K562 (cell line): Measurements from ENCODE around the gene PPP1R13L. TPM values are rescaled to one million over a fixed set of nuclear protein-coding genes. Genes with fewer than 3 reads are reported as not detected.

Experiments
- ATAC-seq: fragments of 200-7000 bp; cut with Tn5 transposase; 3 replicates; pipeline ENCODE4 v1.9.1; 2020; ENCODE audit warnings: moderate library complexity
- BruUV-seq: library from RNA; stranded (reverse); fragments of 400-500 nt; replicated peaks from 2 replicates; lab custom pipeline; 2021; lab: Mats Ljungman, UMichigan
- CTCF ChIA-PET: fragments of 300-600 bp; formaldehyde crosslinking; extraction: SDS; loops from one replicate; lab custom pipeline; 2021; ENCODE audit warnings: low intra/inter-chr PET ratio; lab: Yijun Ruan, JAX
- POLR2A ChIA-PET: fragments of 300-600, 350-650 bp; sonication (Branson Sonifier 250); formaldehyde crosslinking; extraction: SDS; loops from one replicate; lab custom pipeline; 2021; ENCODE audit warnings: antibody characterized with exemption, inconsistent platforms; lab: Yijun Ruan, JAX
- DNase-seq, 4 experiments: peaks; one replicate each; pipeline versions ENCODE4 v3.0.0 to v3.0.0-alpha.2; 2011 to 2018; ENCODE audit warnings: low spot score in 3 of 4, mixed read lengths in 3 of 4; ENCODE audit errors: extremely low read depth in 1 of 4
- FAIRE-seq: peaks from 2 replicates; lab custom pipeline; 2011; peaks lifted over from hg19 to GRCh38; lab: Jason Lieb, UNC
- H2AFZ ChIP-seq: 2 replicates; pipeline ENCODE4 v1.6.0; 2011; ENCODE audit warnings: low read depth, low read length, control low read depth, inconsistent platforms
- H3K27ac ChIP-seq: fragments of 200-600 bp; 3 replicates; pipeline ENCODE4 v1.8.0; 2011; ENCODE audit warnings: low read depth, mild to moderate bottlenecking, control low read depth, inconsistent platforms, low read length, moderate library complexity, mixed read lengths; ENCODE audit errors: extremely low read depth
- H3K27me3 ChIP-seq, 2 experiments: fragments of 300-600 bp in 1 of 2; 2 replicates in 1 of 2; 3 replicates in 1 of 2; pipeline versions ENCODE4 v1.6.0 to v1.8.0; 2011; ENCODE audit warnings: inconsistent platforms in 2 of 2, low read length in 2 of 2, mild to moderate bottlenecking in 1 of 2, mixed read lengths in 1 of 2, moderate library complexity in 1 of 2; ENCODE audit not compliant: control insufficient read depth in 2 of 2, insufficient read depth in 2 of 2
- H3K36me3 ChIP-seq: fragments of 300-600 bp; 3 replicates; pipeline ENCODE4 v1.8.0; 2011; ENCODE audit warnings: mild to moderate bottlenecking, low read length, inconsistent platforms; ENCODE audit not compliant: control insufficient read depth, insufficient read depth
- H3K4me1 ChIP-seq, 2 experiments: fragments of 200-600 bp in 1 of 2; replicated peaks in 1 of 2; 2 replicates in 1 of 2; 3 replicates in 1 of 2; pipeline versions ENCODE4 v1.5.1 to v1.8.0; 2011; ENCODE audit warnings: inconsistent platforms in 2 of 2, low read length in 2 of 2, mild to moderate bottlenecking in 1 of 2, mixed read lengths in 1 of 2, moderate library complexity in 1 of 2; ENCODE audit not compliant: control insufficient read depth in 2 of 2, insufficient read depth in 2 of 2
- H3K4me2 ChIP-seq: 2 replicates; pipeline ENCODE4 v1.6.1; 2011; ENCODE audit warnings: low read length, control low read depth, inconsistent platforms, mixed read lengths; ENCODE audit not compliant: insufficient read depth
- H3K4me3 ChIP-seq: fragments of 200-600 bp; sonication (generic), shearing (Covaris generic); 2 replicates; pipeline ENCODE4 v1.5.1; 2016; ENCODE audit warnings: control low read depth, inconsistent platforms
- H3K79me2 ChIP-seq: fragments of 200-600 bp; 3 replicates; pipeline ENCODE4 v1.8.0; 2011; ENCODE audit warnings: low read length, inconsistent platforms; ENCODE audit not compliant: control insufficient read depth, insufficient read depth
- H3K9ac ChIP-seq, 2 experiments: 2 replicates each; pipeline versions ENCODE4 v1.6.0 to v1.6.1; 2011; ENCODE audit warnings: low read depth in 2 of 2, low read length in 2 of 2, control low read depth in 1 of 2, inconsistent platforms in 1 of 2, mild to moderate bottlenecking in 1 of 2, mixed read lengths in 1 of 2; ENCODE audit not compliant: insufficient read depth in 1 of 2
- H3K9me1 ChIP-seq: one replicate; pipeline ENCODE4 v1.6.0; 2011; ENCODE audit warnings: inconsistent platforms, mild to moderate bottlenecking, low read length, moderate library complexity; ENCODE audit not compliant: control insufficient read depth, insufficient read depth
- H3K9me3 ChIP-seq: replicated peaks from 2 replicates; pipeline ENCODE4 v1.5.1; 2011; ENCODE audit warnings: low read depth, low read length, inconsistent platforms; ENCODE audit not compliant: control insufficient read depth, insufficient read depth
- H4K20me1 ChIP-seq: replicated peaks from 2 replicates; pipeline ENCODE4 v1.6.1; 2011; ENCODE audit warnings: low read length, inconsistent platforms, mixed read lengths; ENCODE audit not compliant: control insufficient read depth, insufficient read depth
- AFF1 ChIP-seq, 2 experiments: fragments of 450-650 bp; IDR thresholded peaks; 2 replicates each; pipeline ENCODE4 v1.6.1; 2018; ENCODE audit warnings: mild to moderate bottlenecking in 2 of 2, low read depth in 1 of 2; ENCODE audit not compliant: partially characterized antibody in 2 of 2
- CCNT2 ChIP-seq: IDR thresholded peaks from 2 replicates; pipeline ENCODE4 v1.6.1; 2011; ENCODE audit warnings: borderline replicate concordance, low read depth, mild to moderate bottlenecking, moderate library complexity, mixed read lengths, low read length; ENCODE audit not compliant: insufficient read length; ENCODE audit errors: extremely low read depth
- CREBBP ChIP-seq: IDR thresholded peaks from one replicate; pipeline ENCODE4 v1.6.1; 2012; ENCODE audit warnings: low read depth, mild to moderate bottlenecking, control low read depth, inconsistent platforms, low read length
- ETV6 ChIP-seq, 3 experiments: fragments of 150-350 bp in 1 of 3; sonication (generic) in 1 of 3; formaldehyde crosslinking in 1 of 3; IDR thresholded peaks; 2 replicates each; pipeline versions ENCODE4 v1.6.1 to v1.8.0; 2014 to 2022; ENCODE audit warnings: borderline replicate concordance in 2 of 3, low read depth in 2 of 3, antibody characterized with exemption in 1 of 3, low read length in 1 of 3, mild to moderate bottlenecking in 1 of 3, missing genetic modification reagents in 1 of 3
- FOXK1 ChIP-seq: sonication (generic); formaldehyde crosslinking; IDR thresholded peaks from 2 replicates; pipeline ENCODE4 v1.8.0; 2022; ENCODE audit warnings: missing genetic modification reagents, mild to moderate bottlenecking, borderline replicate concordance
- JUN ChIP-seq, 2 experiments: sonication (generic) in 1 of 2; formaldehyde crosslinking in 1 of 2; IDR thresholded peaks; 2 replicates each; pipeline versions ENCODE4 v1.6.1 to v1.8.0; 2012 to 2022; ENCODE audit warnings: borderline replicate concordance in 2 of 2, mild to moderate bottlenecking in 2 of 2, improper control_type of control experiment in 1 of 2, low read depth in 1 of 2, low read length in 1 of 2, missing genetic modification reagents in 1 of 2
- MAFF ChIP-seq: IDR thresholded peaks from 2 replicates; pipeline ENCODE4 v1.6.1; 2012; ENCODE audit warnings: low read length, improper control_type of control experiment
- MCM7 ChIP-seq, 2 experiments: fragments of 450-650 bp; IDR thresholded peaks; 2 replicates each; pipeline ENCODE4 v1.6.1; 2016 to 2018
- MECOM ChIP-seq: fragments of 250-450 bp; sonication (Bioruptor Pico); IDR thresholded peaks from 2 replicates; pipeline ENCODE4 v1.8.0; 2022; ENCODE audit warnings: inconsistent platforms
- TGIF2 ChIP-seq: sonication (generic); formaldehyde crosslinking; IDR thresholded peaks from 2 replicates; pipeline ENCODE4 v1.8.1; 2022; ENCODE audit warnings: mild to moderate bottlenecking, missing genetic modification reagents, moderate library complexity
- ZEB2 ChIP-seq: fragments of 450-650 bp; IDR thresholded peaks from 2 replicates; pipeline ENCODE4 v1.6.1; 2016
- ZNF76 ChIP-seq: fragments of 250-450 bp; sonication (Bioruptor Pico); IDR thresholded peaks from 2 replicates; pipeline ENCODE4 v1.4.0; 2020; ENCODE audit warnings: mild to moderate bottlenecking, moderate library complexity, borderline replicate concordance
- ZNF780A ChIP-seq: fragments of 250-450 bp; sonication (Bioruptor Pico); IDR thresholded peaks from 2 replicates; pipeline ENCODE4 v1.5.0; 2021; ENCODE audit warnings: mild to moderate bottlenecking
- WGBS: fragments of 100-300 bp; shearing (Covaris generic); methylation state at CpG from one replicate; pipeline ENCODE4 v1.1.6; 2016; ENCODE audit warnings: low coverage, mixed read lengths; ENCODE audit not compliant: insufficient coverage; ENCODE audit errors: missing lambda C conversion rate; 5-methylcytosine and 5-hydroxymethylcytosine counted together
- in situ Hi-C: fragments of 300-500 bp; cut with MboI; formaldehyde crosslinking; loops from 4 replicates; pipeline ENCODE4 v1.15.0; 2018; ENCODE audit warnings: inconsistent platforms, mixed read lengths
- intact Hi-C: fragments of 100-400 bp; cut with micrococcal nuclease; formaldehyde crosslinking; loops from 2 replicates; pipeline ENCODE4 v1.14.2; 2022
- polyA plus RNA-seq, 8 experiments: library from polyadenylated mRNA; depleted of rRNA in 4 of 8; stranded (reverse) in 5 of 8; unstranded in 3 of 8; fragments of >200 nt; fragmentation: Nextera tagmentation in 2 of 8; fragmentation: Illumina TruSeq in 1 of 8; extraction: Ambion mirVana in 2 of 8; extraction: Trizol in 1 of 8; gene quantifications; 2 replicates each; pipeline versions ENCODE4 v1.2.1 to v1.2.3, GENCODE V29; 2011 to 2014; ENCODE audit warnings: inconsistent platforms in 1 of 8, missing spikeins in 1 of 8
- total RNA-seq, 7 experiments: library from RNA; depleted of rRNA in 6 of 7; stranded (reverse); fragments of >200 nt in 6 of 7; fragmentation: Illumina TruSeq in 2 of 7; extraction: Trizol in 2 of 7; gene quantifications; 2 replicates each; pipeline versions ENCODE4 v1.2.1 to v1.2.3, GENCODE V29; 2011 to 2021; ENCODE audit warnings: low replicate concordance in 1 of 7

Gene PPP1R13L
- total and polyA plus RNA-seq, 9 of the 15 experiments (the other 6 are each of a cell fraction or from before 2014, with no cell fraction given): 0.32 to 6.7 (median 2.0) TPM

DNA sequence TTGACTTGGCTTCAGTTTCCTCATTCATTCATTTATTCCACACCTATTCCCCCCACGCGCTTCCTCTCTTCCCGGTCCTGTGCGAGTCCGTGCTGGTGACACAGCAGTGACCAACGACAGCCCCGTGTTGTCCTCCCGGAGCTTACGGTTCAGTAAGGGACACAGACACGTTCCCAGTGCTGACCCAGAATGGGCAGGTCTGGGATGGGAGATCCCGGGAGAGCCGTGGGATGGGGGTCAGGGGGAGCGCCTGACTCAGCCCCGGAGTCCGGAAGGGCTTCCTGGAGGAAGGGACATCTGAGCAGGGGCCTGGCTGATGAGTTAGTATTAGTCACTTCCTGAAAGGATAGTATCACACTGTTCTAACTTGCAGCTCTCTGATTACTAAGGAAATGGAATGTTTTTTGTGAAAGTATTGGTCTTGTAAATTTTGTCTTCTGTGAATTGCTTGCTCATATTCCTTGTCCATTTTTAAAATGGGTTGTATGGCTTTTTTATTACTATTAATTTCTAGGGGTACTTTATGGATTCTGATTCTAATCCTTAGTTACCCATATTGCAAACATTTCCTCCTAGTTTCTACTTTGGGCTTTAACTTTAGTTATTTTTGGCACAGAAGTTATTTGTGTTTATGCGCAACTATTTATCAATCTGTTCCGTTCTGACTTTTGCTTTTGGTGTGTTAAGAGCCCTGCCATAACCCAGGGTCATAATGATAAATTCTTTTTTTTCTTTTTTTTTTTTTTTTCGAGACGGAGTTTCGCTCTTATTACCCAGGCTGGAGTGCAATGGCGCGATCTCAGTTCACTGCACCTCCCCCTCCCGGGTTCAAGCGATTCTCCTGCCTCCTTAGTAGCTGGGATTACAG lies 19.6 kb upstream of the PPP1R13L start:
- FAIRE-seq: peak; percentile 93
- H3K9me1 ChIP-seq: no peaks in the 10 kb centered on the region
- WGBS: under 1% methylated on average over 17 of the region's 24 CpGs
- H4K20me1 ChIP-seq: no peaks in the 10 kb centered on the region
- peak; percentile 69 to 89 (median 74) for DNase-seq
- peak overlapping the region; percentile 99 for H3K27ac ChIP-seq
- peaks cover 21% of the 10 kb centered on the region for H3K79me2 ChIP-seq
- intact Hi-C loops (loop anchor here (2.0 to 5.0 kb wide), 2 partner anchors 20 to 133 kb away; partner anchors contain the start of gene PPP1R13L), in situ Hi-C loops (no loop called here)
- no peaks in the 10 kb centered on the region for H3K27me3 ChIP-seq
- peak overlapping the region; percentile 86 for H2AFZ ChIP-seq
- peak; percentile 73 for ATAC-seq
- no peaks in the 10 kb centered on the region for H3K9me3 ChIP-seq
- BruUV-seq: TSS peak; percentile 82
- H3K9ac ChIP-seq: peak overlapping the region; percentile 93
- H3K4me2 ChIP-seq: peak overlapping the region; percentile 91
- ChIA-PET CTCF (interaction anchor here (1.0 to 1.1 kb wide), 2 partner anchors 52 to 218 kb away, joined by 3 to 6 read pairs; no protein-coding TSS in a partner anchor), POLR2A (interaction anchor here (0.5 to 2.6 kb wide), 13 partner anchors 11 to 214 kb away, joined by 3 to 10 read pairs (median 3); partner anchors contain the start of gene FOSB)
- H3K4me1 ChIP-seq: peaks cover 22 to 58% of the 10 kb centered on the region in 2 experiments; a peak in 4 of 5 replicates
- peaks cover 22% of the 10 kb centered on the region; the same call in 2 of the 3 replicates for H3K36me3 ChIP-seq
- H3K4me3 ChIP-seq: peak overlapping the region; percentile 54
- TF ChIP-seq MCM7 (IDR thresholded peaks at IDR 0.05) (0 out of 4 replicates have a peak, but pooled peaks of 1 of the 2 experiments have one; percentile 82), AFF1 (IDR thresholded peaks at IDR 0.05; ENCODE audit: low read depth in 1 of 2, partially characterized antibody in 2 of 2) (peak; percentile 28 to 78), ZNF76 (CRISPR knock-in tag) (no peak), MECOM (CRISPR knock-in tag) (peak; percentile 48; the same call in 1 of the 2 replicates), MAFF (no peak), TGIF2 (CRISPR knock-in tag) (no peak), ZEB2 (peak; percentile 16), FOXK1 (CRISPR knock-in tag) (no peak), ZNF780A (CRISPR knock-in tag) (no peak), CCNT2 (no peak), JUN (IDR thresholded peaks at IDR 0.05; ENCODE audit: borderline replicate concordance, low read depth, low read length) (peak; percentile 94), JUN (CRISPR knock-in tag; IDR thresholded peaks at IDR 0.05; ENCODE audit: borderline replicate concordance) (peak; percentile 59; the same call in 1 of the 2 replicates), ETV6 (IDR thresholded peaks at IDR 0.05; ENCODE audit: borderline replicate concordance in 1 of 2, low read depth in 2 of 2, low read length in 1 of 2) (peak; percentile 92 to 97; a peak in 3 of 4 replicates), ETV6 (CRISPR knock-in tag; IDR thresholded peaks at IDR 0.05; ENCODE audit: borderline replicate concordance) (no peak), CREBBP (no peak)
